CMK (cell line): ENCODE measurements around the gene CABP7.

Source experiments
- DNase-seq: peaks from one replicate; pipeline ENCODE4 v3.0.0-alpha.2; 2010; ENCODE audit warnings: low read depth

The CABP7 gene

DNA sequence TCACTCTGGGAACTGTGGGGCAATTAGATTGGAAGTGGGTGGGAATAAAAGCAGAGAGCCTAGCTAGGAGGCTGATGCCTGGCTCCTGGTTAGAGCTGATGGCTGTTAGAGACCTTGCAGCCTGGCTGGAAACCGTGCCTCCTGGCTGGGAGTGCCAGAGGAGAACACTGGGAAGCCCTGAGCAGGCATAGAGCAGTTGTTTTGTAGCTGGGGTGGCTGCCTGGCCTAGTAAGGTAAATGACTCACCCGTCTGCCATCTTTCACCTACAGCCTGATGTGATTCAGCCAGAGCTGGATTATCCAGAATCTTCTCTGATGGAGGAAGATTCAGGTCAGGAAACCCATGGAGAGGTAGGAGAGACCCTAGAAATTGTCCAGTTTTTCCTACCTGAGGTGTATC lies 53.4 kb downstream of the CABP7 start:
- DNase-seq = no peak

DNA sequence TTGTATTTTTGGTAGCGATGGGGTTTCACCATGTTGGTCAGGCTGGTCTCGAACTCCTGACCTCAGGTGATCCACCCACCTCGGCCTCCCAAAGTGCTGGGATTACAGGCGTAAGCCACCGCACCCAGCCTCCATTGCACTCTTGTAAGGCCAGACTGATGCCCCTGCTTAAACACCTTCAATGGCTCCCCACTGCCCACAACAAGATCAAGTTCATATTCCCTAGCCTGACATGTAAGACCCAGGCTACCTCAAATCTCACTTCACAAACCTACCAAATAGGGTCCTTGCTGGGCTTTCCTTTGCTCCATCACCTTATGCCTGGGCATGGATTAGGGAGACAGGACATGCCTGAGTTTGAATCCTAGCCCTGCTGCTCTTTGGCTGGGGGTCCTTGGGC lies 60.4 kb downstream of the CABP7 start:
- no peak for DNase-seq

DNA sequence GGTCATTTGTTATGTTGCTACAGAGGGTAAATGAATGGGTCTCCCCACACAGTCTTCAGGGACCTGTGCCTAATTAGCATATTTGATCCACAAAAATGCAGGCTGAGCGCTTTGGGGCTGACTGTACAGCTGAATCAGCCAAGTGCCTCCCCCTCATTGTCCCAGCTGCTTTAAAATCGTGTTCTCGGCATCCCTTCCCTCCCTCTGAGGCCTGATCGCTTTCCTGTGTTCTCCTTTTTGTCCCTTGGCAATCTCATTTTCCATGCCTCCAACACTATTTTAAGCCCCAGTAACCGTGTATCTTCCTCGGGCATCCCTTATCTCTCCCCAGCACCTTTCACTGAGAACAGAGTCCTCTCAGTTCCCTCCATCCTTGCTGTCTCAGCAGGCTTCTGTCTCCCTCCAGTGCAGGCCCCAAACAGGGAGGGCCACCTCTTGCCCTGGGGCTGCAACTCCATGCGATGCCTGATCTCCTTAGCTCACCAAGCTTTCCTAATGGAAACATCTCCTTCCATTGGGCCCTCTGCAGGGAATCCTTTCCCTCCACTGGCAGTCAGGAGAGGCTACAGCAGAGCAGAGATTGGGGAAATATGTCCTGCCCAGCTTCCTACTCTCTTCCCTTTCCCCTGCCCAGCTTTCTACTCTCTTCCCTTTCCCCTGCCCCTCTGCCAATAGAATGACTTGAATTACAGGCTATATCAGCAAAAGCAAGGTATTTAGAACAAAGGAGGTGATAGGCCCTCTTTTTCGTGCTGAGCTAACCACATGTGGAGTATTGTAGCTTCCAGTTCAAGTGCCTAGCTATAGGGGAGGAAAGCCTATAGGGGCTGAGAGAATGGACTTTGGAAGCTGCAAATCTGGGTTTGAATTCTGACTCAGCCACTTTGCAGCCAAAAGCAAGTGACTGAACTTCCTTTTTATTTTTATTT lies 61.2 kb downstream of the CABP7 start:
- no peak for DNase-seq
